ENCODE data around the gene INHBC.

The INHBC gene

DNA sequence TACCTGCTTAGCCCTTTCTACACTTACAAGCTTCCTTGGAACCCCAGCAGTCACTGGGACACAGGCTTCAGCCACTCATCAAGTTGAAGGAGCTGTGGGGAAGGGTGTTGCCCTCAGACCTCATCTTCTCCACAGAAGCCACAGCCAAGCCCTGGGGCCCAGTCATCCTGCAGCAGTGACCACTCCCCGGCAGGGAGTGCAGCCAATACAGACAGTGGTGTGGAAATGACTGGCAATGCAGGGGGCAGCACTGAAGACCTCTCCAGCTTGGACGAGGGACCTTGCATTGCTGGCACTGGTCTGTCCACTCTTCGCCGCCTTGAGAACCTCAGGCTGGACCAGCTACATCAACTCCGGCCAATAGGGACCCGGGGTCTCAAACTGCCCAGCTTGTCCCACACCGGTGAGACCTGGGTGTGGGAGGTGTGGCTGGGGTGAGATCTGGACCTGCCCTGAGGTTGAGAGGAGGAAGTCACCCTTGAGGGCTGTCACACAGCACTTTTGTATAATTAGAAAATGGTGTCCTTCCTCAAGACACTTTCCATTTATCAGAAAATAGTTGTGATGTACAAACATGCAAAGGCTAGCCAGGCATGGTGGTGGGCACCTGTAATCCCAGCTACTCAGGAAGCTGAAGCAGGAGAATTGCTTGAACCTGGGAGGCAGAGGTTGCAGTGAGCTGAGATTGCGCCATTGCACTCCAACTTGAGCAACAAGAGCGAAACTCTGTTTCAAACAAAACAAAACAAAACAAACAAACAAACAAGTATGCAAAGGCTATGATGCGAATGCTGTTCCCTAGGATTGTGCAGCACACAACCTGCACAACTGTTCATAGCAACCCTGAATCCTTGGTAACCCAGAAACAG, 34.9 kb downstream of the INHBC start:
- DNase-seq: no peak

DNA sequence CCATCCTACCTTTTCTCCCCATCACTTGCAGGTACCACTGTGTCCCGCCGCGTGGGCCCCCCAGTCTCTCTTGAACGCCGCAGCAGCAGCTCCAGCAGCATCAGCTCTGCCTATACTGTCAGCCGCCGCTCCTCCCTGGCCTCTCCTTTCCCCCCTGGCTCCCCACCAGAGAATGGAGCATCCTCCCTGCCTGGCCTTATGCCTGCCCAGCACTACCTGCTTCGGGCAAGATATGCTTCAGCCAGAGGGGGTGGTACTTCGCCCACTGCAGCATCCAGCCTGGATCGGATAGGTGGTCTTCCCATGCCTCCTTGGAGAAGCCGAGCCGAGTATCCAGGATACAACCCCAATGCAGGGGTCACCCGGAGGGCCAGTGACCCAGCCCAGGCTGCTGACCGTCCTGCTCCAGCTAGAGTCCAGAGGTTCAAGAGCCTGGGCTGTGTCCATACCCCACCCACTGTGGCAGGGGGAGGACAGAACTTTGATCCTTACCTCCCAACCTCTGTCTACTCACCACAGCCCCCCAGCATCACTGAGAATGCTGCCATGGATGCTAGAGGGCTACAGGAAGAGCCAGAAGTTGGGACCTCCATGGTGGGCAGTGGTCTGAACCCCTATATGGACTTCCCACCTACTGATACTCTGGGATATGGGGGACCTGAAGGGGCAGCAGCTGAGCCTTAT, 35.8 kb downstream of the INHBC start:
- DNase-seq: no peak

DNA sequence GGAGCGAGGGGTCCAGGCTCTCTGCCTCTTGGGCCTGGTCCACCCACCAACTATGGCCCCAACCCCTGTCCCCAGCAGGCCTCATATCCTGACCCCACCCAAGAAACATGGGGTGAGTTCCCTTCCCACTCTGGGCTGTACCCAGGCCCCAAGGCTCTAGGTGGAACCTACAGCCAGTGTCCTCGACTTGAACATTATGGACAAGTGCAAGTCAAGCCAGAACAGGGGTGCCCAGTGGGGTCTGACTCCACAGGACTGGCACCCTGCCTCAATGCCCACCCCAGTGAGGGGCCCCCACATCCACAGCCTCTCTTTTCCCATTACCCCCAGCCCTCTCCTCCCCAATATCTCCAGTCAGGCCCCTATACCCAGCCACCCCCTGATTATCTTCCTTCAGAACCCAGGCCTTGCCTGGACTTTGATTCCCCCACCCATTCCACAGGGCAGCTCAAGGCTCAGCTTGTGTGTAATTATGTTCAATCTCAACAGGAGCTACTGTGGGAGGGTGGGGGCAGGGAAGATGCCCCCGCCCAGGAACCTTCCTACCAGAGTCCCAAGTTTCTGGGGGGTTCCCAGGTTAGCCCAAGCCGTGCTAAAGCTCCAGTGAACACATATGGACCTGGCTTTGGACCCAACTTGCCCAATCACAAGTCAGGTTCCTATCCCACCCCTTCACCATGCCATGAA, 36.5 kb downstream of the INHBC start:
- DNase-seq: no peak

DNA sequence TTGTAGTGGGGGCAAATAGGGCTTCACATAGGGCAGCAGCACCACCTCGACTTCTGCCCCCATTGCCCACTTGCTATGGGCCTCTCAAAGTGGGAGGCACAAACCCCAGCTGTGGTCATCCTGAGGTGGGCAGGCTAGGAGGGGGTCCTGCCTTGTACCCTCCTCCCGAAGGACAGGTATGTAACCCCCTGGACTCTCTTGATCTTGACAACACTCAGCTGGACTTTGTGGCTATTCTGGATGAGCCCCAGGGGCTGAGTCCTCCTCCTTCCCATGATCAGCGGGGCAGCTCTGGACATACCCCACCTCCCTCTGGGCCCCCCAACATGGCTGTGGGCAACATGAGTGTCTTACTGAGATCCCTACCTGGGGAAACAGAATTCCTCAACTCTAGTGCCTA, 37.1 kb downstream of the INHBC start:
- no peak for DNase-seq

DNA sequence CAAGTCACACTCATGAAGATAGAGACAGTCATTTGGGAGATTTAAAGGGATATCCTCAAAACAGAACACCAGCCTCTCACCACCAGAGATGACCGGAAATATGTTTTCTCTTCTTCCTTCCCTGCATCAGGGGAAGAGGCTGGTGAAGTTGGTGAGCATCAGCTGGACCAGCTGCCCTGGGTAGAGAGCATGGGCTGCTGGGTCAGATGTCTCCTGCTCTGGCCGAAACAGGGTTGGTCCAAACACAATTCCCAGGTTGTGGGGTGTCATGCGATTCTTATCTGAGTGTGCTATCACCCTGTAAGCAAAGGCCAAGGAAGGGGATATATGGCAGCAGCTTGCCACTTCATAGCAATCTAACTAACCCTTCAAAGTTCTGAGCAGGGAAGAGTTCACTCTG, 37.8 kb downstream of the INHBC start:
- DNase-seq: no peak

DNA sequence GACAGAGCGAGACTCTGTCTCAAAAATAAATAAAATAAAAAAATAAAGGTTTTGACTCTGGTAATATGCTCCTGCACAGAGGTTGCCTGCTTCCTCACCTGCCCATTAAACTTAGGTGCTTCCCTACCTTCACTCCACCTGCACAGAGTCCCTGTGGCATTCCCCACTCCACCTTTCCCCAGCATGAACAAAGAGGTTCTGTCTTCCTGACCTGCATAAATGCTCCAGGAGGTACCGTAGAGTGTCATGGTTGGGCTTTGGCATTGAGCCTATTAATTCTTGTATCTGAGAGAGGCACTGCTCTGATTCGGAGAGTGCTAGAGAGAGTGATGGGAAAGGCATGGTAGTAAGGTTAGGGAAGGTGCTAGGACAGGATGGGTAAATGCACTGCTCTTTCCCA, 38.8 kb downstream of the INHBC start:
- DNase-seq: no peak

DNA sequence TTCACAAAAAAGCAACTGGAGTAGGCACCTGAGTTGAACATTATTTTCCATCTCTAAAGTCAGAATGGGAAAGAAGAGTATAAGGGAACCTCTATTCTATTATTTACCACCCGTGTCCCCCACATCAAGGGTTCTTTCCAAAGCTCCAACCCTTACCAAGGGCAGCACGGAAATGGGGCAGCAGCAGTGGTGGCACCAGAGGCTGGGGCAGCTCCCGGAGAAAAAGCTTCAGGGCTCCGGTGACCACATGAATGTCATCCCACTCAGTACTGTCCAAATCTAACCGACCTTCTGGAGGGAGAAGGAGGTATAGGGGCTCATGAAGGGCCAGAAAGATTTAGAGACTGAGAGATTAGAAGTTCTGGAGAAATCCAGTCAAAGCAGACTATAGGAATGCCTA, 39.3 kb downstream of the INHBC start:
- DNase-seq: no peak

DNA sequence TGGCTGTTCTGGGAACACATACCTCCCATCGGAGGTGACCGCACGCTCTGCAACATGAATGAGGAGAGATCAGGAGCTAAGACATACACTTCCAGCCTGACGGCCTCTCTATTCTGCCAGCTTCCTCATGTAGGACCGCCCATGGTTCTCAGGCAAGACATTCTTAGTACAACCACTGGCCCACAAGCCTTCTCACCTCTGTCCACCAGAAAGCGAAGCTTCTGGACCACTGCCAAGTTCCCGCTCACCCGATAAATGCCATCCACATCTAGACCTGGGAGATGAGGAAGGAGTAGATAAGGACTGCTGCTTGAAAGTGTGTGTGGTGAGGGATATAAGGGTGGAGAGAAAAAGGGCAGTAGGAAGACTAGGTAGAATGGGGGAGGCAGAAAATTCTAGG, 39.8 kb downstream of the INHBC start:
- DNase-seq: no peak

DNA sequence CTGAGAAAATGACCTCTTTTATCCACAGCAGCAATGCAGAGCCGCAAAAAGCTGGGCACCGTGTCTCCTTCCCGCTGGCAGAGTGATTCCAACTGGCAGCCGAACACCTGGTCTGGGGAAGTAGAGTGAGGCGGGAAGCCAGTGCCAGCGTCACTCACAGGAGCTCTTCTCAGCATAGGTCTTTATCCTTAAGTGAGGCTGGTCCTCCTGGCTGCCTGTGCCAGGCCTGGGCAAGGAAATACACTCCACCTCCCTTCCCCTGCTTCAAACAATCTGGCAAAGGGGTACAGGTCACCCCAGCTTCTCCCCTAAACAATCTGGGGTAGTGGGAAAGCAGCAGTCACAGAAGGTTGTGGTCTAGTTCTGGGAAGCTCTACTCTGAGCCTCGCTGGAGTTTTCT, 40.3 kb downstream of the INHBC start:
- peak; percentile 44 for DNase-seq

DNA sequence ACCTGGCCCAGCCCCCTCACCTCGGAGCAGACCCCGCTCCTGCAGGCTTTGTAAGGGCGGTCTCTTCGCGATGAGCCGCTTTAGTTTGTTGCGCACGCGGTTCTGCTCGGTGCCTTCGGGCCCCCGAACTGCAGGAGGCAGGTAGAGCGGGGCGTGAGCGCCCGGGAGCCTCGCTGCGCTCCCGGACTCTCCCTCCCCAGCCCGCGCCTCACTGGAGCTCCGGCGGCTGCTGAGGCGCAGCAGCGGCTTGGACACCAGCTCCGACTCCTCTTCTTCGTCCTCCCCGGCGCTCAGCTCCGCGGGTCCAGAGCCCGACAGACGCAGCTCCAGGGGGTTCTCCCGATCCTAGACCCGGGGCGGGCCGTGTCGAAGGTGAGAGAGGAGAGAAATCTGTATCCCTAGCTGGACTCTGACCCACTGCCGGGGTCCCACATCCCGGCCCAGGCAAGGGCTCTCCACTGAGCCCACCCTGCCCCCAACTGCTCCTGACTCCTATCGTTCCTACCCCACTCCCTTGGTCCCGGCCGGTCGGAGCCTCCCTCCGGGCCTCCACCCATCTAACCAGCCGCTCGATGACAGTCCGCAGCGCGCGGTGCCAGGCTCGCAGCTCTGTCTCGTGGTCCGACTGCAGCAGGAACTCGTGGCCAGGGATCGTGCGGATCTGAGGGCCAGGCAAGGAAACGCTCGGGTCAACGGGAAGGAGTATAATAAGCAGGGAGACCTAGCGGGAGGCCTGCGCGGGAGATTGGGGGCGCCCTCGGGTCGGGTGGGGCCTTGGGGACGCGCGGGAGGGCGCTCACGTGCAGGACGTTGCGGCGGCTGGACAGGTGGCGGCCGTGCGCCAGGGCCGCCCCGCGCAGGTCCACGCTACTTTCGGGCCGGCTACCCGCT, 40.9 kb downstream of the INHBC start:
- DNase-seq: no peak

DNA sequence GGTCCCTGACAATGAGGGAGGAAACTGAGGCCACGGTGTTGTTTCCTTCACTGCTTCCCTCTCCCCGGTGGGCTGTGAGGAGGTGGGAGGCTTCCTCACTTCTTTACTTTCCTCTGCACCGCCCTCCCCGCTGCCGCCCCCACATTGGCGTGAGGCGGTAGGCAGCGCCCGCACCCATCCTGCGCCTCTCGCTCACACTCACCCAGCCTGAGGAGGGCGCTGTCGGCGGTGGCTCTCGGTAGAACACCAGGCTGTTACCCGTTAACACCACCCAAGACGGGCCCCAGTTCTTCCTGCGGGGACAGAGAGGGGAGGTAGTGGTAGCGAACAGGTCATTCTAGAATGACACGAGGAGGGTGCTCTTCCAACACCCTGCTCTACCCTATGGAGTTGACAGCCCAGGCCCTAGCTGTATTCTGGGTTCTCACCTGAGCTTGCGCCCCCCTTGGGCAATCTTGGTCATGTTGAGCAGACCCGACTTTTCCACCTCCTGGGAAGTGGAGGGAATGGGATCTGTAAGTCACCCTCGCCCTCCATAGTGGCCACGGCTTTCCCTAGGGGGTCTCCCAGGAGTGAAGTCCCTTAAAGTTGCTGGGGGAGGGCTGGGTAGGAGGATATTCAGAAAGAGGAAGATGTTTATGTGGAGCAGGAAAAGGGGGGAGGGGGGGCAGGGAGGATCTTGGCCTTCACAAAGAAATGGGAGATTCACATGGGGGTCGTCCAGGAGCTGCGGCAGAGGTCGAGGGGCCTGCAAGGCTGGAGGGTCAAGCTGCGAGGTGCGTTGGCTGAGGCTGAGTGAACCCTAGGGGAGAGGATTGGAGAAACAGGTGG, 41.8 kb downstream of the INHBC start:
- no peak for DNase-seq

DNA sequence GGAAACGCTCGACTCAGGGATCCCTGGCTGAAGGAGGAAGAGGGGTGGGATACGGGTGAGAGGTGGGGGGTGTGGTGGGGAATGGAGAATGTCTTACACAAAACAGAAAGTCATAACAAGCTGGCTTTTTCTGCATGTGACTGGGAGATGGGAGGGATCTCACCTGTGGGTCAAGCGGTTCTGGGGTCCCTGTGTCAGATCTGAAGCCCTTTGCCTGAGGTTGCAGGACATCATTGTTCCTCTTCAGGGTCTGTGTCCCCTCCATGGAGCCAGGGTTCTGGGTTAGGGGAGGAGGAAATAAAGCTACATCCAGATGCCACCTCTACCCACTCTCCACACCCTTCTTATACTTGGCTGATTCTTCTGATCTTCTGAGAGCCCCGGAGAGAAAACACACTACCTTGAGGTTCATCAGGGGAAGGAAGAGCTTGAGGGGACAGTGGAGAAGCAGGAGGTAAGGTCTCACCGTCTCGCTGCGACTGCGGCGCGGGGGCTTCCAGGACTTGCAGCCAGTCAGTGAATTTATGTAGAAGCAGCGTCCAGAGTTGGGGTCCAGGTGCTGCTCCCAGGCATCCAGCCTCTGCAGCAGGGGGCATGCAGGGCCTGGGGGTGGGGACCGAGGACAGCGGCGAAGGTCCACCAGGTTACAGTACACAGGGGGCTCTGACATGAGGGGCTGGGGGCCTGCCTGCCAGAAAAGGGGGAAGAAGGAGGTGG, 42.6 kb downstream of the INHBC start:
- DNase-seq: no peak

DNA sequence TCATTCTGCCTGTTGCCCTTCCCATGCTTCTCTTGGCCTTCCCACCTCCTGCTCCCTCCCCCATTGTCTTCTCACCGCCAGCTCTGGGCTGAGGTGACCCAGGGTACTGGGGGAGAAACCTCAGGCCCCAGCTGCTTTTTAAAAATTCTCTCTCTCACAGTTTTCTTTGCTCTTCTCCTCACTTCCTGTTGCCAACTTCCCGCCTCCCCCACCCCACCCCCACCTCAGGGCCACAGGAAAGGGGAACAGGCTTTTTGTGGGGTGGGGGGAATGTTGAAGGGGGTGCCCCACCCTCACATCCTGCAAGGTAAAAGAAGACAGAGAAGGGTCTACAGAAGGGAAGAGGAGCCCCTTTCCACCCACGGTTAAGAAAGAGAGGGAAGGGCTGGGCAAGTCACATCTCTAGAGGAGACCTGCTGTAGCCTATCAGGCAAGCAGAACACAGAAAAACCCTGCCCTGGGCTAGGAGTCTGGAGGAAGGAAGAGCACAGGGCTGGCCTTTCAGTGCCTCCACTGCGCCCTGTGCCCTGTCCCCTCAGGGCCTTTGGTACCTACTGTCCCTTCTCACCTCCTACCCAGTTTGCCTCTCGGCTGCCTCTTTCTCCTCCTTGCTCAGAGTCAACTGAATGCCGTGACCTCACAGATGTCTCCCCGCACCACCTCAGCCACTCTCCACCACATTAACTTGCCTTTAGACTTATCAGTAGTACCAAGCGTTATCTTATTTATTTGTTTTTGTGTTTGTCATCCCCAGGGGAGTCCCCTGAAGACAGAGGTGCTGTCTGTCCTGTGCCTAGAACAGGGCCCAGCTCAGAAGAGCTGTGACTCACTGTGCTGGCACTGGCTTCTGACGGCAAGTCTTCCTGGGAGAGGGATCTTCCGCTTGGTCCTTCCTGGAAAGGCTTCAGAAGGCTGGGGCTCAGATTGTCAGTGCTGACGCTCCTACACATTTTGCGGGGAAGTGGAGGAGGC, 43.4 kb downstream of the INHBC start:
- no peak for DNase-seq

DNA sequence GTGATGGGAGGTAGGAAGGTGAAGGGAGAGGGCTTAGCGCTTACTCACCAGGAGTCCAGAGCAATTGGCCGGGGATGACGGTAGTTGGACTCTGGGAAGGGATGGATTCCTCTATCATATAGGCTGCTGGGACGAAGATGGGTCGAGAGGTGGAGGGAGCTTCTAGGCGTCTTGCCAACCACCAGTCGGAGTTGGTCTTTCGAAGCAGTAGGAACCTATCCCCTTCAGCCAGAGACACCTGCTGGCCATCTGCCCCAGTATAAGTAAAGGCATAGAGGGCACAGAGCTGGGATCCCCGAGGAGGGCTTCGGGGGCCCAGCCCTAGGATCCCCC, 44.4 kb downstream of the INHBC start:
- no peak for DNase-seq

DNA sequence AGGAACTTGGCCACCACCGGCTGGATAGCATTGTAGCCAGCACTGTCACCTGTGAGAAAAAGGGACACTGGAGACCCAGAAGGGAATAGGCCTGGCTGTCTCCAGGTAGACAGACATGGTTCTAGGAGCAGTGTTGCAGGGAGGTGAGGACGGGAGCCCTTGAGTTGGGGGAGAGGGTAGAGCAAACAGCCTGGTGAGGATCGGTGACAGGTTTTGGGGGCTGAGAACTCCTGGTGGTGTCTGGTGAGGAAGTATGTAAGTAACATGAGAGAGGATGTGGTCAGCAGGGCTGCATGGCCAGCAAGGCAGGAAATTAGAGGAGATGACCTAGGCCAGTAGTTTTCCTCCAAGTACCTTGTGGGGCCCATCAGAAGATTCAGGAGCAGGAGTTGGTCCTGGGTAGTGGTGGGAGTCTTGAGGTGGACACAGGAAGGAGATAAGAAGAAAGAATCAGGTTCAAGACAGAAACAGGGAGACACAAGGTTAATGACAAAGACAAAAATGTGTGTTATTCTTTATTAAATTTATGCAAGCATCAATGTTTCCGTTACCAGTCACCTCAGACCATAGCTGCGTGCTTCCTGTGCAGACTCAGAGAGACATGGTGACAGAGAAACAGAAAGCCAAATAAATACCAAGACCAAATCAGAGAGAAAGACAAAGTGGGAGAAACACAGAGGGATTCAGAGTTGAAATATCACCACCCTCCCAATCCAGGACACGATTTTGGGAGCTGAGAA, 45.0 kb downstream of the INHBC start, which contains the start of gene ARHGAP9:
Gene ARHGAP9 (minus strand): TSS at position 491 of the 740 bp plus-strand sequence. CDS start 460 bp downstream, at position 31.
- no peak for DNase-seq

DNA sequence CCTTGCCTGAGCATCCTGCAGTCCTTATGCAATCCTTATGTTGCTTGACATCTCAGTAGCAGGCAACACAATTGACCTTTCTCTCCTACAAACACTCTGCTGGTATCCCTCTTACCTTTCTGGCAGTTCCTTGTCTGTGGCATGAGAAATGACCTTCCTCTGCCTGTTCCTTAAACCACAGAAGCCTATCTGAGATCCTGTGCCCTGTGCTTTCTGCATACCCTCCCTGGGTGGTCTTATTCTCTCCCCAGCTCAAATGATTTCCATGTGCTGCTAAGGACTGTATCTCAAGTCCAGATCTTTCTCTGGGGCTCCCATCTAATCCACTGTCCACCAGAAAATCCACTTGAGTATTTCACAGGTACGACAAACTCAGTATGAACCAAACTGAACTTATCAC, 47.1 kb downstream of the INHBC start:
- DNase-seq: no peak

DNA sequence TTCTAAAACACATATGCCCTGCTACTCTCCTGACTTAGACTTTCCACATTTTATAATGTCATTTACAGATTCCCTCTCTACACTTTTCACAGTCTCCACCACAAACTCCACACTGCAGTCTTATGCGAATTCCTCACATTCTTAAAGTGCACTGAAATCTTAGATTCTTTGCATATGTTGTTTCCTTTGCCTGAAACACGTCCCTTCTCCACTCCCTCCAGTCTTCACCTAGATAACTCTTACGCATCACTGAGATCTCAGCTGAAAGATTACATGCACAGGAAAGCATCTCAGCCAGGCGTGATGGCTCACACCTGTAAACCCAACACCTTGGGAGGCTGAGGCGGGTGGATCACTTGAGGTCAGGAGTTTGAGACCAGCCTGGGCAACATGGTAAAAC, 48.9 kb downstream of the INHBC start:
- no peak for DNase-seq

DNA sequence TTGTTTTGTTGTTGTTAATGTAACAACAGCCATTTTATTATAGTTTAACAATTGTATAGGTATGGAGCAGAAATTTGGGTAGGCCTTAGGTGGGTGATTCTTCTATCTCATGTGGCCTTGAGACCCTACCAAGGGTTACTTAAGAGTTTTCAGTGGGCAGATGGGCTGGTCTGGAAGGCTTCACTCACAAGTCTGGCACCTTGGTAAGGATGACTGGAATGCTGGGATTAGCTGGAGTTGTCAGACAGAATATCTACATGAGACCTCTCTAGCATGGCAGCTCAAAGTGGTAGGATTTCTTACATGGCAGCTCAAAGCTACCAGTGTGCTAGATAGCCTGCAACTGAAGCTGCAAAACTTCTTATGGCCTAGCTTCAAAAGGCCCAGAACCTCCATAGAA, 51.1 kb downstream of the INHBC start:
- DNase-seq: no peak

DNA sequence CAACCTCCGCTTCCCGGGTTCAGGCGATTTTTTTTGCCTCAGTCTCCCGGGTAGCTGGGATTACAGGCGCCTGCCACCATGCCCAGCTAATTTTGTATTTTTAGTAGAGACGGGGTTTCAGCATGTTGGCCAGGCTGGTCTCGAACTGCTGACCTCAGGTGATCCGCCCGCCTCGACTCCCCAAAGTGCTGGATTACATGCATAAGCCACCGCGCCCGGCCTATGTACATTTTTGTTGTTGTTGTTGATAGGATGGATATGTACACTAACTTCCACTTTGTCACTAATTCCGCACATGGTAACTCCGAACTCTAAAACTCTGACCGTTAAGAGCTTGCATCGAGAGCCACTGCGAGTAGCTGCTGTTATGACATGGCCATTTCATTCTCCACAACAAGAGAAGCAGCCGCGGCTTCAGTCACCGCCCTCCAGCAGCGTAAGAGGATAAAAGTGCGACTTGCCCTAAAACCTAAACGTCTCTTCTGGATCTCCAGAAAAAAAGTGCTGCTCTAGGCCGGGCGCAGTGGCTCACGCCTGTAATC, 52.5 kb downstream of the INHBC start:
- no peak for DNase-seq

Data from DMS79 treated with DMSO at 0.1 percent for 48 hours (cell line).